HG02973 (cell line): Measurements from ENCODE around the gene MTUS2.

Source experiments
- ATAC-seq: cut with Tn5 transposase; IDR thresholded peaks from one replicate; pipeline ENCODE4 v1.9.1; 2021; ENCODE audit warnings: moderate library complexity; ENCODE audit not compliant: unreplicated experiment

The MTUS2 gene

GRCh38 chr13:29103065-29103800, 283.1 kb downstream of the MTUS2 start:
- ATAC-seq = no peak

DNA sequence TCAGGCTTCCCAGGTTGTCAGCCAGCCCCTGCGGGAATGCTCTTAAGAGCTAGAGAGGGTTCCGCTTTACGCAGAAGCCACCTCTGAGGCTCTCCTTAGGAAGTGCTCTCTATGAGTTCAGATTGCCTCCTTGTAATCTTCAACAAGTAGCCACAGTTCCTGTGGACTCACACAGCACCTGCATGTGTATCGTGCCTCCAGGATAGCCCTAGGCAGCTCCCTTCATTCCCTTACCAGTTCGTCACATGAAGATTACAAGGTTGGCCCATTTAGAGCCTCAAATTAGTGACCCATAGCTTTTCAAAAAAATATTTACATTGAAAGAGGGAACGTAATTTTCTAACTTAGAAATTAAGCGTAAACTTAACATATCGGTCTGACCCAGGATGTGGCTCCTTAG, 284.3 kb downstream of the MTUS2 start:
- ATAC-seq = no peak

- ATAC-seq = no peak
Observed at GRCh38 chr13:29105779-29106178, 285.6 kb downstream of the MTUS2 start.

DNA sequence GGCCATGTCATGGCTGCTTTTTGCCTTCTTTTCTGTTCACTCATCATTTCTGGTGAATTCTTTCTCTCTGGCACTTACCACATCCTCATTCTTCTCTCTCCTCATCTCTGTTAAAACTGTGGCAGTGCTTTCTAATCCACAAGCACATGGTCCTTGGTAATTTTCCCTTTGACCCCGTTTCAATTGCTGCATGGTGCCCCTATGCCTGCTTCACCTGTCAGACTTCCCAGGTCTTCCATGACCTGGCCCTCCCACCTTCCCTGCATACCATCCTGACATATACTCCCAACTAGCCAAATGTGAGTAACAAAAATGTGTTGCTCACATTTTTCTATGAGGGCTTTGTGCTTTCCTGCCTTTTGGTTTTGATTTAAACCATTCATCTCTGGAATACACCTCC, 286.5 kb downstream of the MTUS2 start:
- ATAC-seq = no peak

DNA sequence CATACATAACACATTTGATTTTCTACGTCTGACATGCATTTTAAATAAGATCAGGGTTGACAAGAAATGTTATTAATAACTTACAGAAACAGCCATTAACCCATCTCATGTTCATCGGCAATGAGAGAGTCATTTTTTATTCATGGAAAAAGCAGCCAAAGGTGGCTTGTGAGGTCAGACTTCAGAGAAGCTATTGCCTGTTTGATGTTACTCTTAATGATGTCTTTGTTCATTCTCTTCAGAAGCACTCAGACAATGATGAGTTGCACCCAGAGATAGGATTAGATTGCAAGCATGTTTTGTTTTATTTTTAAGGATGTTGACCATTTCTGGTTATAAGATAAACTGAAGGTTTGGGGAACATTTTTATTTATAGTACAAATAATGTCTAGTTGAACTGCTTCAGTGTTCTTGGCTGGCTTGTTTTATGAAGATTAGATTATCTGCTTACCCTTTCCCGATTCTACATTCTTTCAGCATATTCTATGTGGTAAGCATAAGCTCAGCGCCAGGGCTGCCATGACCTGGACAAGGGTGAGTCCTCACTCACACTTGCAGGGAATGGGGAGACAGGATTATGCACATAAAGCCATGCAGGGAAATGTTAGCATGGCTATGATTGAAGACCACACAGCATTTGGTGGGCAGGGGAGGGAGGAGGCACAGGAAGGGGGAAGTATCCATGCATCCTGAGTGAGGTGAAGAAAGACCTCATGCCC, 288.1 kb downstream of the MTUS2 start:
- ATAC-seq = no peak

GRCh38 chr13:29109987-29110386, 289.8 kb downstream of the MTUS2 start:
- no peak for ATAC-seq

DNA sequence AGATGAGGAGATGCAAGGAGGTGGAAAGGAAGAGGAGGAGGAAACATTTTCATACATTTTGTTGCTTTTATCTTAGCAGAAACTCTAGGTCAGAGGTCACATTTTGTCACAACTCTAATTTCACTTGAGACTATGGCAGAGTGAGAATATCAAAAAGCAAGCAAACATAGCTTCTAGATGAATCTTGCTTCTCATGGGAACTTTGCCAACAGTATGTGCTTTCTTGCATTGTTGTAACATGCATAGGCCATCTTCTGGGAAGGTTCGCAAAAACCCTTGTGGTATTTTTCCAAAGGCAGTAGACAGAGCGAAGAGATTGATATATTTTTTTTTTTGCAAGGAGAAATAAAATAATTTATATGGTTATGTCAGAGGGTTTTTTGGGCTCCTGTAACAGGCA, 291.3 kb downstream of the MTUS2 start:
- no peak for ATAC-seq

DNA sequence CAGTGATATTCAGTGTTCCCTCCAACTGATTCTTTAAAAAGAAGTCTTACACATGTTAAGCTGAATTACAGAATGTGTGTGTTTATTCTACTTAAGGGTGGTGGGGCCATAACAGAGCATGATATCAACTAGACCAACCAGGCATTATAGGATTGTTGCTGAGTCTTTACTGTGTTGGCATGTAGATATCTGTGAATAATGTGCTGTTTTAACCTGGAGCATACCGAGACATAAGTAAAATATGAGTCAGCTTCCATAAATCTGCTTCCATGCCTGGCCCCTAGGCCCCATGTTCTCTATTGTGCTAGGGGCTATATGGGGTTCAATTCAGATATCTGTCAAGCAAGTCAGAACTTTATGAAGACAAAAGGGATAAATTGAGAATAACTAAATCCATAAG, 295.7 kb downstream of the MTUS2 start:
- ATAC-seq = no peak

- ATAC-seq = no peak
Observed at GRCh38 chr13:29117663-29118062, 297.5 kb downstream of the MTUS2 start.

GRCh38 chr13:29118471-29118870, 298.3 kb downstream of the MTUS2 start:
- ATAC-seq = no peak

- ATAC-seq = peak; percentile 64
Observed at GRCh38 chr13:29125191-29125933, 305.2 kb downstream of the MTUS2 start.

DNA sequence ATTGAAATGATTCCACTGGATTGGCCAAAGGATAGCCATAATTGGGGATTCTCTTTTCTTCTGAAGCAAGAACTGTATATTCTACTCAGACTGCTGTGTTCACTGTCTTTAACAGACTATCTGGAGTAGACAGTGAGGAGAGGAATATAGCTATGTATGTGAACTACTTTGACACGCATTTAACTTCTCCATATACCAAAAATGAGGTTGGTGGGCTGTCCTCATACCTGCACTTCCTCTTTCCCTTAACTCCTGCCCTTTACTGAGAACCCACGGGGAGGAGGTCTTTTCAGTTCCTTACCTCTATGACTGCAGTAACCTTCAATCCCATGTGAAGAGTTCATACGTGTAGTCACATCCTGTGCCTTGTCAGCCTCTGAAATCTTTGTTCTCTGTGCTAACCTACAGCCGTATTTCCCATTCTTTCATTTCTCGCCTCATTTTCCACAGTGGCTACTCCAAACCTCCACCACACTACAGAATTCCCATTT, 305.8 kb downstream of the MTUS2 start:
- peak; percentile 68 for ATAC-seq

DNA sequence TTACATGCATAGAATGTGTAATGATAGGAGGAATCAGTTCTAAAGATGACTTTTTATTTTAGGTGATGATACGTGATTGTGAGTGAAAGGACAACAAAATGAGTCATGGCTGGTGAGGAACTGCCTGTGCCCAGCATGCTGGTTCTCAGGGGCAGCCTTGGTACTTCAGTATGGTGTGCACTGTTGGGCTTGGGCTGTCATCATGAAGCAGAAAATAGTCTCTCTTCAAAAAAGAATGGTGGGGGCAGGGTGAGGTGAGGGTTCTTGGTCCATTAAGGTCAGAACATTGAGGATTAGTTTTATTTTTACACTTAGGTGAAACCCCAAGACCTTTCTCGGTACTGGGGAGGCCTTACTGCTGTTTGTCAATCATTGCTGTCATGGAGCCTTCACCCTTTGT, 309.5 kb downstream of the MTUS2 start:
- no peak for ATAC-seq

GRCh38 chr13:29131159-29131558, 311.0 kb downstream of the MTUS2 start:
- no peak for ATAC-seq

- ATAC-seq = no peak
Observed at GRCh38 chr13:29131881-29132668, 311.9 kb downstream of the MTUS2 start.

DNA sequence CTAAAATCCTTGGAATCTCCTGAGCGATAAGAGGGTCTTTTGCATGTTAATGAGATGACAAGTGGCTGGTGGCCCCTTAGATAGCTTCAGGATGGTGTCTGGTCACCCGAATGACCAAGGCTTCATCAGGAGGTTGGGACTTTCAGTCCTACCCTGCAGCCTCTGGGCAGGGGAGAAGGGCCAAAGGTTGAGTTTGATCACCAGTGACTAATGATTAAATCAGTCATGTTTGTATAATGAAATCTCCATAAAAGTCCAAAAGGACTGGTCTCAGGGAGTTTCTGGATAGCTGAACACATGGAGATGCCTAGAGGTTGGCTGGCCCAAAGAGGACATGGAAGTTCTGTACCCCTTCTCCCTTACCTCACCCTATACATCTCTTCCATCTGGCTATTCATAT, 316.2 kb downstream of the MTUS2 start:
- no peak for ATAC-seq

- ATAC-seq = no peak
Observed at GRCh38 chr13:29137016-29137415, 316.9 kb downstream of the MTUS2 start.

DNA sequence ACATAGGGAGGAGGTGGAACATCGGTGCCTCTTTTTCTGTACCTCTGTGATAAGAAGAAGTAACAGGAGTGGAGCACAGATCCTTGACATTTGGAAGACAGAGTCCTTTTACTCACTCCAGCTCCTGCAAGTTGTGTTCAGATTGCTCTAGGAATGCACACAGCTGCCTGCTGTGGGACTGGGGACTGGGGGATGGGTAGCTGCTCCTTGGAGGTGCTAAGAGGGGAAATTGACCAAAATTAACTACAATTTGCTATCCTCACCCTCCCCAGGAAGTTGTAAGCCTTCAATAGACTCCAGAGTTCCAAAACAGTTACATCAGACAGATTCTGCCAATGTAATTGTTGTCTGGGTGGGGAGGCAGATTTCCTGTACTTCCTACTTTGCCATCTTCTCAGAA, 317.9 kb downstream of the MTUS2 start:
- no peak for ATAC-seq

- ATAC-seq = no peak
Observed at GRCh38 chr13:29140277-29140676, 320.1 kb downstream of the MTUS2 start.

GRCh38 chr13:29143847-29144246, 323.7 kb downstream of the MTUS2 start:
- ATAC-seq = no peak

GRCh38 chr13:29154390-29154789, 334.3 kb downstream of the MTUS2 start:
- no peak for ATAC-seq
